HUES48 (cell line): ENCODE results near the gene GSS.

Experiments
- H3K27ac ChIP-seq: one replicate; pipeline ENCODE4 v1.7.0; 2013; ENCODE audit warnings: low read depth, low read length, inconsistent platforms
- H3K27me3 ChIP-seq: 2 replicates; pipeline ENCODE4 v1.6.1; 2013; ENCODE audit warnings: mild to moderate bottlenecking, low read length; ENCODE audit not compliant: control insufficient read depth, insufficient read depth
- H3K36me3 ChIP-seq: 2 replicates; pipeline ENCODE4 v1.6.1; 2013; ENCODE audit warnings: low read length; ENCODE audit not compliant: control insufficient read depth, insufficient read depth
- H3K4me1 ChIP-seq: 2 replicates; pipeline ENCODE4 v1.6.1; 2013; ENCODE audit warnings: mild to moderate bottlenecking, low read length; ENCODE audit not compliant: control insufficient read depth, insufficient read depth
- H3K4me3 ChIP-seq: 2 replicates; pipeline ENCODE4 v1.5.1; 2013; ENCODE audit warnings: mild to moderate bottlenecking, low read depth, low read length
- H3K9ac ChIP-seq: 2 replicates; pipeline ENCODE4 v1.6.1; 2013; ENCODE audit warnings: mild to moderate bottlenecking, low read depth, low read length, moderate library complexity
- H3K9me3 ChIP-seq: 2 replicates; pipeline ENCODE4 v1.6.1; 2013; ENCODE audit warnings: low read length; ENCODE audit not compliant: control insufficient read depth, insufficient read depth

The GSS gene

DNA sequence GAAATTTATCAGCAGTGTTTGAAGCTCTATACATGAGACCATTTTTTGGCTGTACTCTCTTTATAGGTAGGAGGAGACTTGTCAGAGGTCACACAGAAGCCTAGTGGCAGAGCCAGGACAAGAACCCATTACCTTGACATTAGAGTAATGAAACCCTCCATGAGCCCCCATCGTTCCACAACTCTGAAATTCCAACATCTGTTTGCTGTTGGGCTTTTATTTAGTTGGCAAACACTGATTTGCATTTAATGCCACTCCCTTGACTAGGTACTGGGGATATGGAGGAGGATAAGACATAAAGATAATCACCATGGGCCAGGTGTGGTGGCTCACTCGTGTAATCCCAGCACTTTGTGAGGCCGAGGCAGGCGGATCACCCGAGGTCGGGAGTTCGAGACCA is 1.6 kb downstream of the GSS start:
- H3K27ac ChIP-seq, result no peak overlapping the region
- H3K9me3 ChIP-seq, result no peaks in the 10 kb centered on the region

DNA sequence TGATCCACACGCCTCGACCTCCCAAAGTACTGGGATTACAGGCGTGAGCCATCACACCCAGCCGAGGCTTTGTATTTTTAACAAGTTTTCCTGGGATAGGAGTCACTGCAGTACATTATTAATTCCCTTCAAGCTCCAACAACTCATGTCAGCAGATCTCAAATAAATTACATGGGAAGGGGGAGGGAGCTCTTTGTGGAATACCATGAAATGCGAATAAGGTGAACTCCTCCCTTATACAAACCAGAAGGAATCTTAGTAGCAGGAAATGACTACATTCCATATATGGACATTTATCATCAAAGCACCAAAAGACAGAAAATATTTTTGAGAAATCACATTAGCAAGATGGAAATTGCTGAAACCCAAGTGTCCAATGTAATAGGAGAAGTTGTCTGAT is 2.9 kb downstream of the GSS start:
- no peaks in the 10 kb centered on the region for H3K27me3 ChIP-seq
- H3K9me3 ChIP-seq, result no peaks in the 10 kb centered on the region
- H3K27ac ChIP-seq, result no peak overlapping the region
- H3K4me3 ChIP-seq, result no peak overlapping the region
- H3K36me3 ChIP-seq, result peaks cover 19% of the 10 kb centered on the region
- H3K4me1 ChIP-seq, result peaks cover 21% of the 10 kb centered on the region
- H3K9ac ChIP-seq, result no peak overlapping the region

More for the DNA sequence above, 1.6 kb downstream of the GSS start:
- Histone ChIP-seq H3K4me1 (peaks cover 21% of the 10 kb centered on the region), H3K4me3 (no peak overlapping the region), H3K9ac (no peak overlapping the region), H3K36me3 (peaks cover 19% of the 10 kb centered on the region), H3K27me3 (no peaks in the 10 kb centered on the region)

DNA sequence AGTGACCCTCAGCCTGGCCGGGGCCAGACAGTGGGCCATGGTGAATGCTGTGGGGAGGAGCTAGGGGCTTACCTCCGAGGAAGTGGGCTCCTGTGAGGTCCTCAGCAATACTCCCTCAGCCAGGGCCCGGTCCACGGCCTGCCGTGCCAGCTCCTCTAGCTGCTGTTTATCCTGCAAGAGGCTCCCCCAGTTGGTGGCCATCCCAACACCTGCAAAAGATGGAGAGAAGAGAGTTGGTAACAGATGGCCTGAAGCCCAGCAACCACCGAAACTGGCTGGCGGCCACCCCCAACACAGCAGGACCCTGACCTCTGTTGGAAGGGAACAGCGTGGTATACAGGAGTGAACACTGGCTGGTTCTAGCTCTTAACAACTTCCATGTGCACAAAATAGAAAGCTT is 4.0 kb downstream of the GSS start:
- Histone ChIP-seq H3K4me3 (no peak overlapping the region), H3K36me3 (peaks cover 19% of the 10 kb centered on the region), H3K9me3 (no peaks in the 10 kb centered on the region), H3K9ac (no peak overlapping the region), H3K4me1 (peaks cover 21% of the 10 kb centered on the region), H3K27ac (no peak overlapping the region), H3K27me3 (no peaks in the 10 kb centered on the region)

DNA sequence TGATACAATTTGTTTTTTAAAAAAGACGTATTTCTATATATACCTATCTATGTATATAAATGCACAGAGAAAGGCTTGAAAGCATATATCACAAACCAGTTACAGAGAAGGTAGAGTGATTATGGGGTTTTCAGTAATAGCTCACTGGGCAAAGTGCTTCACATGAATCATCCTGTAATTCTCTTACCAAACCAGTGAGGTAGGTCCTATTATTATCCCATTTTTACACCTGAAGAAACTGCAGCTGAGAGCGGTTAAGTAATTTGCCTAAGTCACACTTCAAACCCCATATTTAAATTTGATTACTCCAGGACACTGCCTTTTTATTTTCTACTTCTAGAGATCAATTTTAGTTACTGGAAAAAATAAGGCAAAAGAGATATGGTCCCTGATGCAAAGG is 4.4 kb downstream of the GSS start:
- Histone ChIP-seq H3K36me3 (peaks cover 22% of the 10 kb centered on the region), H3K27ac (no peak overlapping the region), H3K4me1 (peaks cover 19% of the 10 kb centered on the region), H3K27me3 (no peaks in the 10 kb centered on the region), H3K9ac (no peak overlapping the region), H3K9me3 (no peaks in the 10 kb centered on the region), H3K4me3 (no peak overlapping the region)

DNA sequence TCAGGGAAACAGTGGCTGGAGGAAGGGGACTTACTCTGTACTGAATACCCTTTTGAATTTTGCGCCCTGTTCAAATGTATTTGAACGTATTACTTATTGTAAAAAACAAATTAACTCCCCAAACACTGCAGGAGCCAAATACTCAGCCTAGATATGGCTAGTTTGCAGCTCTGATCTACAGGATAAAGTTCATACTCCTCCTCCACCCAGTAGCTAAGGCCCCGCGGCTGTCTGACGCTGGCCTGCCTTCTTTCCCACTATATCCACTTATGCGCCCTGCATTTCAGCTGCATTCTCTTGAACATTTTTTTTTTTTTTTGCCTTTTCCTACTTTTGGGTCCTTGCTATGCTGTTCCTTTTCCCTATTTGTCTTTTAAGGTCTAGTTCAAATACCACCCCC is 6.5 kb downstream of the GSS start:
- Histone ChIP-seq H3K9ac (no peak overlapping the region), H3K9me3 (no peaks in the 10 kb centered on the region), H3K4me3 (no peak overlapping the region), H3K27ac (no peak overlapping the region), H3K36me3 (peaks cover 39% of the 10 kb centered on the region), H3K4me1 (peaks cover 8% of the 10 kb centered on the region), H3K27me3 (no peaks in the 10 kb centered on the region)

DNA sequence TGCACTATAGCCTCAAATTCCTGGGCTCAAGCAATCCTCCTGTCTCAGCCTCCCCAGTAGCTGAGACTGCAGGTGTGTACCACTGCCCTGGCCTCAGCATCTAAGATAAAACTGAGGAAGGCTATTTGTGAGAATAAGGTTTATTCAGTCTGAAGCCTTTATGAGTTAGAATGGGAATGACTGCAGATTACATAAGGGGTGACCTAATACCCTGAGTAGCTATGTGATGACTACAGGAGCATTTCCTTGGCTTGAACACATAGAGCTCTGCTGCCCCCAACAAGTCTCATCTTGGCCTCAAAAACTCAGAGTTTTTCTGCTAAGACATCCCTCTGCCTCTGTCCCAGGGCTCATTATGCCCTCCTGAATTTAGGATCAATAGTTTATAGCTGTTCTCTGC is 7.6 kb downstream of the GSS start:
- Histone ChIP-seq H3K27me3 (no peaks in the 10 kb centered on the region), H3K9ac (no peak overlapping the region), H3K27ac (no peak overlapping the region), H3K4me1 (peaks cover 8% of the 10 kb centered on the region), H3K9me3 (no peaks in the 10 kb centered on the region), H3K4me3 (no peak overlapping the region), H3K36me3 (peaks cover 49% of the 10 kb centered on the region)

DNA sequence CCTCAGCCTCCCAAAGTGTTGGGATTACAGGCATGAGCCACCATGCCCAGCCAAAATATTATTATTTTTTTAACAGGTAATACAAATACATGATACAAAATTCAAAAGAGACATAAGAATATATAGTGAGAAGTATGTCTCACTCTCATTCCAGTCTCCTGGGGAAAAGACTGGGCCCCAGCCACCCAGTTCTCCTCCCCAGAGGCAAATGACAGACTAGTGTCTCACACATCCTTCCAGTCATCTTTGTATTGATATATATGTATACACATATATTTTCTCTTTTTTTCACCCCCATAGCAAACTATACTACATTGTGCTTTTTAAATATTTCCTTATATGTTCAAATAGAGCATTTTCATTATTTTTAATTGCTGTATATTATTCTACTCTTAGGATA is 8.3 kb downstream of the GSS start:
- Histone ChIP-seq H3K4me3 (no peak overlapping the region), H3K4me1 (peaks cover 8% of the 10 kb centered on the region; the same call in 1 of the 2 replicates), H3K9ac (no peak overlapping the region), H3K36me3 (peaks cover 56% of the 10 kb centered on the region), H3K9me3 (no peaks in the 10 kb centered on the region), H3K27ac (no peak overlapping the region), H3K27me3 (no peaks in the 10 kb centered on the region)

DNA sequence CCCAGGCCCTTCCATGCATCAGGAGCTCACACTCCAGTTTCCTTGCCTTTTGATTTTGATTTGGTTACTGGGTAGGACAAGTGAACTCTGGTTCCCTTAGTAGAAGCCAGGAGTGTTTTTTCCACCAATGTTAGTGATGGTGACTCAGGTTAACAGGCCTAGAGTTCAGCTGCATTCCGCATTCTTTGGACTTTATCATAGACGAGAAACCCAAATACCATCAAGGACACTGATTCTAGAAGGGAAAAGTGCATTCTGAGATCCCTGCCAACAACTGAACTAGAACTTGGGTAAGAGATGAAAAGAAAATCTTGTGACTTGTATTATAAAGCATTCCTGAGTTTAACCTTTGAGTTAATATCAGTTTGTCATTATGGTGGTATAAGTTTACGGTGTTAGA is 8.9 kb downstream of the GSS start:
- H3K9ac ChIP-seq, result no peak overlapping the region
- peaks cover 63% of the 10 kb centered on the region for H3K36me3 ChIP-seq
- no peak overlapping the region for H3K27ac ChIP-seq
- H3K9me3 ChIP-seq, result no peaks in the 10 kb centered on the region
- H3K4me1 ChIP-seq, result peaks cover 1% of the 10 kb centered on the region; the same call in 1 of the 2 replicates
- H3K27me3 ChIP-seq, result no peaks in the 10 kb centered on the region
- no peak overlapping the region for H3K4me3 ChIP-seq

DNA sequence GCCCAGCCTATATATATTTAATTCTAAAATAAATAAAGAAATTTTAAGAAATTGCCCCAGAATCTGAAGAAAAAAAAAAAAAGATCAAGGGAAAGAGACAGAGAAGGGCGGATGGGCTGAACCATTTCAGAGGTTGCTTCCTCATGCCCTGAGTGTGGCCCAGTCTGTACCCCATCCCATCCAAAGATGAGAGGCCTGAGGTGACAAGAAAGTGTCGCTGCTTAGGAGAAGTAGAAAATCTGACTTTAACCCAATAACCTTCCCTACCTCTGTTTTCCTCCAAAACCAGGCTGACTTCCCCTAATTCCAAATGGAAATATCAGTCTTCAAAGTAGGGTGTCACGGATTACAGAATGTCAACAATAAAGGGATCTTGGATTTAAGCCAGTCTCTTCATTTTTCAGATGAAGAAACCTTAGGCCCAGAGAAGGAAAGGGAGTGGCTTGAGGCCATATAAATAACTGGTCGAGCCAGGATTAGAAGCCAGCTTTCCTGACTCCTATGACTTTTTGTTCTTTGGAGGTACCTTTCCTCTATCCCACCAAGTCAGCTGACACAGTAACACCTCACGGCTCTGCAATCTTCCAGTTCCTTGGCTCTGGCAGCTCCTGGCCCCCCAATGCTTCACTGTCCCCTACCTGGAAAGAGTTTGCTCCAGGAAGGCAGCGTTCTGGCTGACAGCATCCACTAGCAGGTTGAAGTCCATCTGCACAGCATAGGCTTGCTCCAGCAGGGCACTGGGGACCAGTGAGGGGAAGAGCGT is 10.1 kb downstream of the GSS start:
- Histone ChIP-seq H3K36me3 (peaks cover 64% of the 10 kb centered on the region), H3K27me3 (no peaks in the 10 kb centered on the region), H3K4me1 (no peaks in the 10 kb centered on the region), H3K4me3 (no peak overlapping the region), H3K9me3 (no peaks in the 10 kb centered on the region), H3K9ac (no peak overlapping the region), H3K27ac (no peak overlapping the region)

DNA sequence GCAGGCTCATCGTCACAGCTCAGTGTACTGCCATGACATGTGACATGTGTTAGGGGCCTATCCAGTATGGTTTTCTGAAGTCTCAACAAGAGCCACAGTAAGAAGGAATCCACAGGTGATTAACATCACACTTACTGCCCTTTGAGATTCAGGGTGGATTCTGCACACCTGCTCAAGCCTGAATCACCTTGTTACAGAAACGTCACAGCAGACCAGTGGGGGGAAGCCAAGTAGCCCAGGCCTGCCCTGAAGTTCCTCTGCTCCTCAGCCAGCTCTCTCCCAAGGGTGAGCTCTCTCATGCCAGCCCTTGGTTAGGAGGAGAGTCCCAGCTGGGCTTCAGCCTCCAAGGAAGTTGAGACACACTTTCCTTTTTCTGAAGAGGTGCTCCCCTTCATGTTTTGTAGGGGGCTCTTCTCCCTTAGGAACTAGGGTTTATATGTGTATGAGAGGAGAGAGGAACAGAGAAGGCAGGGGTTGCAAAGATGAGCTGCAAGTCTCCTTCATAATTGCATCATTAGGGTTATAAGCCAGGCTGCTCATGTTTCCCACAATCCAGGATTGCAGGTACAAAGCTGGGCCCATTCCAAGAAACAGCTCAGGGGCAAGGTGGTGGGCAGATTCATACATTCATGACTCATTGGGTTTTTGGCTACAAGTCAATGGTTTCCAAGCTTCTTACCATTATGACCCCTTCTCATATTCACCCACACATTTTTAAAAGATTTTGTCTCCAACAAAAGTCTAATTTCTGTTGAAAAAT is 11.6 kb downstream of the GSS start:
- no peak overlapping the region for H3K27ac ChIP-seq
- H3K9ac ChIP-seq, result no peak overlapping the region
- H3K4me1 ChIP-seq, result no peaks in the 10 kb centered on the region
- H3K4me3 ChIP-seq, result no peak overlapping the region
- peaks cover 59% of the 10 kb centered on the region for H3K36me3 ChIP-seq
- H3K9me3 ChIP-seq, result no peaks in the 10 kb centered on the region
- no peaks in the 10 kb centered on the region for H3K27me3 ChIP-seq

DNA sequence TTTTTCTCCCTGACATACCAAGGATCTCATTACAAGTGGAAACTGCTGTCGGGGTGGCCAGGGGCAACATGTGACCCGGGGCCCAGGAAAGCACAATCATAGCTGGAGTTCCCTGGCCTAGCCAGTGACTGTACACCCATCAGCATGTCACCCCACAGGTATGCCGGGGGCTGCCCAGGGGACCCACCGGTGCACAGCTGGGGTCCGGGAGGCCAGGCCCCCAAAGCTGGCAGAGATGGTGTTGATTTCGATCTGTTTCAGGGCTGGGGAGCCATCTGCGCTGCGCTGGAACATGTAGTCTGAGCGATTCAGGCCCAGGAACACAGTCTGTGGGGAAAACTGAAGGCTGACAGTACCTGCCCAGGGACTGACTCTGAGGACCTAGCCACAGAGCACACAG is 13.3 kb downstream of the GSS start:
- Histone ChIP-seq H3K36me3 (peaks cover 68% of the 10 kb centered on the region), H3K27me3 (no peaks in the 10 kb centered on the region), H3K27ac (no peak overlapping the region), H3K9ac (no peak overlapping the region), H3K9me3 (no peaks in the 10 kb centered on the region), H3K4me1 (no peaks in the 10 kb centered on the region), H3K4me3 (no peak overlapping the region)
